MM.1S (cell line): Measurements from ENCODE around the gene SFMBT2.

Experiments
- DNase-seq: peaks from one replicate; pipeline ENCODE4 v3.0.0-alpha.2; 2015
- H2AFZ ChIP-seq: fragments of 300-600 bp; sonication (generic); 2 replicates; pipeline ENCODE4 v1.6.0; 2016; ENCODE audit warnings: antibody characterized with exemption, low read length
- H3F3A ChIP-seq: fragments of 300-600 bp; sonication (generic); 2 replicates; pipeline ENCODE4 v1.6.1; 2016; ENCODE audit warnings: mild to moderate bottlenecking, antibody characterized with exemption, low read length, moderate library complexity, mixed read lengths; ENCODE audit not compliant: insufficient read depth
- H3K27ac ChIP-seq: fragments of 300-600 bp; sonication (generic); 2 replicates; pipeline ENCODE4 v1.5.1; 2016; ENCODE audit warnings: mild to moderate bottlenecking, low read length
- H3K27me3 ChIP-seq: fragments of 300-600 bp; sonication (generic); replicated peaks from 2 replicates; pipeline ENCODE4 v1.6.0; 2016; ENCODE audit warnings: low read length; ENCODE audit not compliant: insufficient read depth
- H3K36me3 ChIP-seq: fragments of 300-600 bp; sonication (generic); replicated peaks from 2 replicates; pipeline ENCODE4 v1.6.1; 2016; ENCODE audit warnings: mild to moderate bottlenecking, low read length, mixed read lengths; ENCODE audit not compliant: insufficient read depth
- H3K4me1 ChIP-seq: fragments of 300-600 bp; sonication (generic); 2 replicates; pipeline ENCODE4 v1.6.1; 2016; ENCODE audit warnings: low read length, mixed read lengths
- H3K4me2 ChIP-seq: fragments of 300-600 bp; sonication (generic); 2 replicates; pipeline ENCODE4 v1.6.0; 2016; ENCODE audit warnings: low read depth, low read length
- H3K4me3 ChIP-seq: fragments of 300-600 bp; sonication (generic); 2 replicates; pipeline ENCODE4 v1.5.1; 2016; ENCODE audit warnings: low read length, mixed read lengths
- H3K79me2 ChIP-seq: fragments of 300-600 bp; sonication (generic); 2 replicates; pipeline ENCODE4 v1.6.1; 2016; ENCODE audit warnings: mixed run types, low read length, mixed read lengths
- H3K9ac ChIP-seq: fragments of 300-600 bp; sonication (generic); 2 replicates; pipeline ENCODE4 v1.6.1; 2016; ENCODE audit warnings: low read length, mixed read lengths
- H3K9me2 ChIP-seq: fragments of 300-600 bp; sonication (generic); replicated peaks from 2 replicates; pipeline ENCODE4 v1.6.1; 2016; ENCODE audit warnings: mild to moderate bottlenecking, low read length, mixed read lengths; ENCODE audit not compliant: insufficient read depth
- H3K9me3 ChIP-seq: fragments of 300-600 bp; sonication (generic); replicated peaks from 2 replicates; pipeline ENCODE4 v1.6.1; 2016; ENCODE audit warnings: mild to moderate bottlenecking, low read length, mixed read lengths; ENCODE audit not compliant: insufficient read depth
- H4K20me1 ChIP-seq: fragments of 300-600 bp; sonication (generic); 2 replicates; pipeline ENCODE4 v1.6.1; 2016; ENCODE audit warnings: mild to moderate bottlenecking, low read length, moderate library complexity, mixed read lengths; ENCODE audit not compliant: insufficient read depth
- EZH2 ChIP-seq: fragments of 300-600 bp; sonication (generic); optimal IDR thresholded peaks from 2 replicates; pipeline ENCODE3; 2017; ENCODE audit warnings: low read depth, mild to moderate bottlenecking, antibody characterized with exemption, low read length, mixed read lengths
- EZH2phosphoT487 ChIP-seq: fragments of 300-600 bp; sonication (generic); IDR thresholded peaks from 2 replicates; pipeline ENCODE4 v1.6.1; 2018; ENCODE audit warnings: antibody characterized with exemption, low read length
- TF ChIP-seq, protein P1 (sequence below): fragments of 300-600 bp; sonication (generic); IDR thresholded peaks from 2 replicates; pipeline ENCODE4 v1.5.1; 2016; ENCODE audit warnings: antibody characterized with exemption, low read length, mixed read lengths

SFMBT2 gene

DNA sequence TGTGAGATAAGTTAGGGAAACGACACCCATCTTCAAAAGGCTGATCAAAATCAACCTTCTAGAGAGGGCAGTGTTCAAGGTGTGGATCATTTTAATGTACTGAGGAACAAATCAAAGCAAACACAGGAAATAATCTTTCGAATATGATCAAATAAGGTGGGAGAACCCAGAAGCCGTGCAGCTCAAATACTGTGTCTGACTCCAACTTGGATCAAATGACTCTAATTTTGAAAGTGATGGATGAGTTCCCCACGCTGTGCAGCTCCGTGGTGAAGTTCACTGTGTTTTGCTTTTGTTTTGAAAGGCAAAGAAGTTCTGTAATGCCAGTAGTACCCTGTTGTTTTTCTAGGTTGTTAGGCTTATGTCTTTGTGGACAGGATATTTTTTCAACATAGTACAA, 250.9 kb downstream of the SFMBT2 start:
- no peak overlapping the region for H3K4me3 ChIP-seq
- H3K79me2 ChIP-seq, result no peaks in the 10 kb centered on the region
- H2AFZ ChIP-seq, result no peak overlapping the region
- no peak overlapping the region for H3K4me2 ChIP-seq
- no peak overlapping the region for H3K27ac ChIP-seq
- no peak for DNase-seq
- H3F3A ChIP-seq, result no peaks in the 10 kb centered on the region
- no peaks in the 10 kb centered on the region for H3K9me3 ChIP-seq
- no peaks in the 10 kb centered on the region for H3K4me1 ChIP-seq
- TF ChIP-seq, protein P1, sequence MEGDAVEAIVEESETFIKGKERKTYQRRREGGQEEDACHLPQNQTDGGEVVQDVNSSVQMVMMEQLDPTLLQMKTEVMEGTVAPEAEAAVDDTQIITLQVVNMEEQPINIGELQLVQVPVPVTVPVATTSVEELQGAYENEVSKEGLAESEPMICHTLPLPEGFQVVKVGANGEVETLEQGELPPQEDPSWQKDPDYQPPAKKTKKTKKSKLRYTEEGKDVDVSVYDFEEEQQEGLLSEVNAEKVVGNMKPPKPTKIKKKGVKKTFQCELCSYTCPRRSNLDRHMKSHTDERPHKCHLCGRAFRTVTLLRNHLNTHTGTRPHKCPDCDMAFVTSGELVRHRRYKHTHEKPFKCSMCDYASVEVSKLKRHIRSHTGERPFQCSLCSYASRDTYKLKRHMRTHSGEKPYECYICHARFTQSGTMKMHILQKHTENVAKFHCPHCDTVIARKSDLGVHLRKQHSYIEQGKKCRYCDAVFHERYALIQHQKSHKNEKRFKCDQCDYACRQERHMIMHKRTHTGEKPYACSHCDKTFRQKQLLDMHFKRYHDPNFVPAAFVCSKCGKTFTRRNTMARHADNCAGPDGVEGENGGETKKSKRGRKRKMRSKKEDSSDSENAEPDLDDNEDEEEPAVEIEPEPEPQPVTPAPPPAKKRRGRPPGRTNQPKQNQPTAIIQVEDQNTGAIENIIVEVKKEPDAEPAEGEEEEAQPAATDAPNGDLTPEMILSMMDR, result no peak
- TF ChIP-seq EZH2phosphoT487, result no peak
- TF ChIP-seq EZH2, result no peak
- H3K9me2 ChIP-seq, result no peaks in the 10 kb centered on the region
- 0 out of 2 replicates have a peak, but pooled peaks cover 3% of the 10 kb centered on the region for H3K36me3 ChIP-seq
- no peaks in the 10 kb centered on the region for H3K27me3 ChIP-seq
- no peaks in the 10 kb centered on the region for H4K20me1 ChIP-seq
- H3K9ac ChIP-seq, result no peak overlapping the region

DNA sequence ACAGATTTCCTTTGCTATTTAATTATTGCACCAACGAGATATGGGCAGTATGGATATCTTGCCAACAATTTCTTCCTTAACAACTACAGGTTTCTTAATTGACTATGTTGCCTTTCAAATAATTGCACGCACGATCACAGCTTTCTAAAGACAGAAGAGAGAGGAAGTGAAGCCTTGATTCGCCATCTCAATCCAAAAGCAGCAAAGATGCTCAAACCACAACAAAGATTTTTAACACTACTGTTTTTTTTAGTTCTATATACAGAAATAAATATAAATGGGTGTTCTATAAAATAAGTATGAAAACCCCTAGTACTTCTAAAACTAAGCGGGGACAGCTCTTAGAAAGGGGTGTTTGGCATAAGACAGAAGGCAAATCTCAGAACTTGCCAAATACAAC, 251.3 kb downstream of the SFMBT2 start:
- DNase-seq, result no peak
- Histone ChIP-seq H3K27ac (no peak overlapping the region), H3K79me2 (no peaks in the 10 kb centered on the region), H3K9me2 (no peaks in the 10 kb centered on the region), H3K4me2 (no peak overlapping the region), H2AFZ (no peak overlapping the region), H3K4me1 (no peaks in the 10 kb centered on the region), H4K20me1 (no peaks in the 10 kb centered on the region), H3K36me3 (0 out of 2 replicates have a peak, but pooled peaks cover 3% of the 10 kb centered on the region), H3F3A (no peaks in the 10 kb centered on the region), H3K4me3 (no peak overlapping the region), H3K9me3 (no peaks in the 10 kb centered on the region), H3K9ac (no peak overlapping the region), H3K27me3 (no peaks in the 10 kb centered on the region)
- TF ChIP-seq EZH2phosphoT487 (no peak), EZH2 (no peak)
- TF ChIP-seq, protein P1, result no peak

DNA sequence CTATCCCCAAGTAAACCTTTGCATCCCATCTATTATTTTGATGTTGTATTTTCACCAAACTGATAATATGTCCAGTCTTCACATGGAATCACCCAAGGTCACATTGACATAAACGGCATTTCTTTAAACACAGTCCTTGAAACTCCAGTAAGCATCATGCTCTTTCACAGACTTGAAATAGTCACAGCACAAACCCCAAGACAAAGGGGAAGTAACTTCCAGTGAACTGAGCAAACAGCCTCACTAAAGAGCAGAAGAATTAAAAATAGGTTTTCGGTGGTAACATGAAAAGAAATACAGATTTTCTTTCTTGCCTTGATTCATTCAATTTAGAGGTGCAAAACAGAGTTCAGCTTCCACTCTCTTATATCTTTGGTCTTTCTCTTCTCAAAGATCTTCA, 253.7 kb downstream of the SFMBT2 start:
- Histone ChIP-seq H3F3A (no peaks in the 10 kb centered on the region), H3K4me3 (no peak overlapping the region), H3K9me2 (no peaks in the 10 kb centered on the region), H2AFZ (no peak overlapping the region), H3K9me3 (no peaks in the 10 kb centered on the region), H3K27ac (no peak overlapping the region), H3K4me1 (no peaks in the 10 kb centered on the region), H3K4me2 (no peak overlapping the region), H3K27me3 (no peaks in the 10 kb centered on the region), H3K79me2 (no peaks in the 10 kb centered on the region), H3K36me3 (0 out of 2 replicates have a peak, but pooled peaks cover 3% of the 10 kb centered on the region), H4K20me1 (no peaks in the 10 kb centered on the region), H3K9ac (no peak overlapping the region)
- DNase-seq, result no peak
- TF ChIP-seq EZH2phosphoT487, result no peak
- no peak for TF ChIP-seq EZH2
- TF ChIP-seq, protein P1, result no peak
